ENCODE data around the gene OR8B2. TPM values are rescaled to one million over a fixed set of nuclear protein-coding genes. Genes with fewer than 3 reads are reported as not detected.

The OR8B2 gene
- total RNA-seq: not detected

- no peaks in the 10 kb centered on the region for H3K27me3 ChIP-seq
- no peak within 1 kb of the TSS for H3K27ac ChIP-seq
- TF ChIP-seq CTCF (IDR thresholded peaks at IDR 0.05): no peak
- no peak for TF ChIP-seq POLR2AphosphoS5 (IDR thresholded peaks at IDR 0.05)
- no peak for TF ChIP-seq EP300 (IDR thresholded peaks at IDR 0.05)
- no peak for TF ChIP-seq POLR2A (IDR thresholded peaks at IDR 0.05)
- WGBS: 78% methylated on average over 2 of the region's 2 CpGs
- H3K4me1 ChIP-seq: no peaks in the 10 kb centered on the region
- H3K36me3 ChIP-seq: no peaks in the 10 kb centered on the region
- no peak within 1 kb of the TSS for H3K4me3 ChIP-seq
- no peak for DNase-seq (ENCODE audit: low spot score in 2 of 2)
- no peaks in the 10 kb centered on the region for H3K9me3 ChIP-seq
Measured at GRCh38 chr11:124384399-124384798, at the start of gene OR8B2. OR8B2 (minus strand) TSS chr11:124384499; CDS start chr11:124383343, 1,156 bp downstream.

GRCh38 chr11:124429599-124429998 lies 45.3 kb upstream of the OR8B2 start:
- 75% methylated on average over 2 of the region's 2 CpGs for WGBS

DNA sequence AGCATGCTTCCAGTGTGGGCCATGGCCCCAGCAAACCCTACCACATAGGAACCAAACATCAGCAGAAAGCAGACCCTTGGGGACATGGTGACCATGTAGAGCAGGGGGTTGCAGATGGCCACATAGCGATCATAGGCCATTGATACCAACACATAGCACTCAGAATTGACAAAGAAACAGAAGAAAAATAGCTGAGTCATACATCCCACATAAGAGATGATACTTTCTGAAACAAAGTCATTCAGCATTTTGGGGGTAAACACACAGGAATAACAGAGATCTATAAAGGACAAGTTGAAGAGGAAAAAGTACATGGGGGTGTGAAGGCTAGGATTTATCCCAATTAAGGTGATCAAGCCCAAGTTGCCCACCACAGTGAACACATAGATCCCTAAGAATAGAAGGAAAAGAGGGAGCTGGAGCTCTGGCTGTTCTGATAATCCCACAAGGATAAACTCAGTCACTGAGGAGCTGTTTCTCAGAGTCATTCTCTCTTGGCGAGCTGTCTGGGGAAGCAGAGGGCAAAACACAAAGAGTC lies 40.2 kb upstream of the OR8B2 start, which contains the start of gene OR8B4:
Gene OR8B4 (minus strand): TSS at position 488 of the 538 bp plus-strand sequence. CDS start 0 bp downstream, at position 488.
- no peaks in the 10 kb centered on the region for H3K9me3 ChIP-seq
- no peak within 1 kb of the TSS for H3K27ac ChIP-seq
- 92% methylated on average over 2 of the region's 2 CpGs for WGBS

More at GRCh38 chr11:124429599-124429998, 45.3 kb upstream of the OR8B2 start:
- Histone ChIP-seq H3K9me3 (no peaks in the 10 kb centered on the region), H3K36me3 (no peaks in the 10 kb centered on the region), H3K4me3 (no peak overlapping the region), H3K27ac (no peak overlapping the region), H3K4me1 (no peaks in the 10 kb centered on the region), H3K27me3 (no peaks in the 10 kb centered on the region)
- TF ChIP-seq POLR2AphosphoS5 (IDR thresholded peaks at IDR 0.05) (no peak), CTCF (IDR thresholded peaks at IDR 0.05) (no peak), POLR2A (IDR thresholded peaks at IDR 0.05) (no peak), EP300 (IDR thresholded peaks at IDR 0.05) (no peak)
- DNase-seq (ENCODE audit: low spot score in 2 of 2): no peak

GRCh38 chr11:124421043-124421442 lies 36.7 kb upstream of the OR8B2 start:
- no peaks in the 10 kb centered on the region for H3K4me1 ChIP-seq
- TF ChIP-seq POLR2AphosphoS5 (IDR thresholded peaks at IDR 0.05) (no peak), EP300 (IDR thresholded peaks at IDR 0.05) (no peak)
- no peaks in the 10 kb centered on the region for H3K9me3 ChIP-seq
- DNase-seq (ENCODE audit: low spot score in 2 of 2): no peak
- no peak overlapping the region for H3K4me3 ChIP-seq
- H3K36me3 ChIP-seq: no peaks in the 10 kb centered on the region
- no peak overlapping the region for H3K27ac ChIP-seq
- 73% methylated on average over 4 of the region's 4 CpGs for WGBS
- H3K27me3 ChIP-seq: no peaks in the 10 kb centered on the region

More for the DNA sequence above, 40.2 kb upstream of the OR8B2 start, which contains the start of gene OR8B4:
- H3K4me3 ChIP-seq: no peak within 1 kb of the TSS
- no peaks in the 10 kb centered on the region for H3K4me1 ChIP-seq
- no peak for DNase-seq (ENCODE audit: low spot score in 2 of 2)
- no peak for TF ChIP-seq EP300 (IDR thresholded peaks at IDR 0.05)
- TF ChIP-seq CTCF (IDR thresholded peaks at IDR 0.05): no peak
- TF ChIP-seq POLR2A (IDR thresholded peaks at IDR 0.05): no peak
- TF ChIP-seq POLR2AphosphoS5 (IDR thresholded peaks at IDR 0.05): no peak
- H3K36me3 ChIP-seq: no peaks in the 10 kb centered on the region
- no peaks in the 10 kb centered on the region for H3K27me3 ChIP-seq

DNA sequence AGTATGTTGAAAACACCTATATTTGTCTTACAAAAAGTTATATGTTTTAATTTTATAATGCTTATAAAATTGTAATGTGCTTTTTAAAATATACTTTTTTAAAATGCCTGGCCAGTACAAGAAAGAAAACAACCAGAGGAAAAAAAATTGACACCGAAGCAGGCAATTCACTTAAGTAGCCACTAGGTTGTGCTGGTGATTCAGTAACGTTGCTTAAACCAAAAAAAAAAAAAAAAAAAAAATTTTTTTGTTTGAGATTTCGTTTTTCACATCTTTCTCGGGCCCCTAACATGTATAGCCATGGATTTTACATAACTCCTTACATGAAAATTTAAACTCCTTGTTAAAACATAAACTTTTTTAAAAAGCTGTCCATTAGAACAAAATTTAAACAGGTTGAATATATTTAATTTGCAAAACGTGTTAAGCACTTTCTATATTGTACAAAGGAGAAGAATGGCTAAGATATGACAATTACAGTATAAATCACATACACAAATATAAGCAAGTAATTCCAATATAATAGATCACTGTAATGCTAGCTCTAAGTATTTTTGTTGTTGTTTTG lies 31.1 kb upstream of the OR8B2 start:
- H3K27ac ChIP-seq: no peak overlapping the region
- H3K4me1 ChIP-seq: no peaks in the 10 kb centered on the region
- TF ChIP-seq CTCF (IDR thresholded peaks at IDR 0.05): peak in 1 of 2 donors; percentile 36
- TF ChIP-seq POLR2AphosphoS5 (IDR thresholded peaks at IDR 0.05): no peak
- no peak for TF ChIP-seq POLR2A (IDR thresholded peaks at IDR 0.05)
- WGBS: 17% methylated on average over 5 of the region's 5 CpGs
- no peaks in the 10 kb centered on the region for H3K36me3 ChIP-seq
- no peak for DNase-seq (ENCODE audit: low spot score in 2 of 2)
- no peaks in the 10 kb centered on the region for H3K9me3 ChIP-seq
- no peak overlapping the region for H3K4me3 ChIP-seq
- peaks cover 8% of the 10 kb centered on the region for H3K27me3 ChIP-seq

All from suprapubic skin (tissue), 4 donors.